Body of pancreas (tissue), 4 donors: ENCODE data around the gene PHAF1. TPM values are rescaled to one million over a fixed set of nuclear protein-coding genes. Genes with fewer than 3 reads are reported as not detected.

Experiments
- ATAC-seq: fragments of 150-250 bp; one replicate; pipeline ENCODE4 v1.9.1; 2016
- DNase-seq, 4 donors: peaks; one replicate each; pipeline ENCODE4 v3.0.0-alpha.2; 2019
- H3K27ac ChIP-seq, 4 donors: fragments of 200-600 bp; sonication (generic); 1 replicate in 3 of 4; 2 replicates in 1 of 4; pipeline versions ENCODE4 v1.5.1 to v1.6.1; 2016 to 2019; ENCODE audit warnings: mild to moderate bottlenecking in 1 of 4, mixed read lengths in 1 of 4, moderate library complexity in 1 of 4
- H3K27me3 ChIP-seq, 2 donors: fragments of 200-600 bp; sonication (generic); one replicate each; pipeline ENCODE4 v1.6.0; 2016; ENCODE audit warnings: mild to moderate bottlenecking in 1 of 2
- H3K36me3 ChIP-seq, 2 donors: fragments of 200-600 bp; sonication (generic); replicated peaks in 1 of 2; 2 replicates each; pipeline ENCODE4 v1.5.1; 2016; ENCODE audit warnings: low read depth in 2 of 2; ENCODE audit not compliant: insufficient read depth in 1 of 2
- H3K4me1 ChIP-seq: fragments of 200-600 bp; sonication (generic); one replicate; pipeline ENCODE4 v1.6.0; 2016
- H3K4me3 ChIP-seq, 2 donors: fragments of 200-600 bp; sonication (generic); 1 replicate in 1 of 2; 2 replicates in 1 of 2; pipeline ENCODE4 v1.5.1; 2016 to 2019
- H3K9me3 ChIP-seq, 3 donors: fragments of 200-600 bp; sonication (generic); 1 replicate in 2 of 3; 2 replicates in 1 of 3; pipeline ENCODE4 v1.5.1; 2016
- POLR2A ChIP-seq, 3 donors: fragments of 450-650 bp; IDR thresholded peaks; one replicate each; pipeline ENCODE4 v1.6.1; 2016; ENCODE audit warnings: antibody characterized with exemption in 3 of 3, mild to moderate bottlenecking in 2 of 3
- WGBS, 2 donors: methylation state at CpG; one replicate each; pipeline ENCODE4 v1.1.5; 2017; 5-methylcytosine and 5-hydroxymethylcytosine counted together
- intact Hi-C: fragments of 100-400 bp; cut with DNase I; formaldehyde crosslinking; loops from one replicate; pipeline ENCODE4 v1.15.1; 2023
- total RNA-seq, 2 donors: library from RNA; depleted of rRNA; stranded (reverse); fragments of >200 nt; gene quantifications; one replicate each; pipeline ENCODE4 v1.1.0, GENCODE V29; 2016
- TF ChIP-seq, protein P1 (sequence below), 7 experiments: fragments of 450-650 bp in 4 of 7; fragments of 200-600 bp in 3 of 7; sonication (generic) in 3 of 7; IDR thresholded peaks; one replicate each; pipeline ENCODE4 v1.5.1; 2016 to 2019; ENCODE audit warnings: antibody characterized with exemption in 7 of 7

PHAF1 gene
- total RNA-seq, 2 donors from 2014 or later: 7.8 to 18.5 TPM

DNA sequence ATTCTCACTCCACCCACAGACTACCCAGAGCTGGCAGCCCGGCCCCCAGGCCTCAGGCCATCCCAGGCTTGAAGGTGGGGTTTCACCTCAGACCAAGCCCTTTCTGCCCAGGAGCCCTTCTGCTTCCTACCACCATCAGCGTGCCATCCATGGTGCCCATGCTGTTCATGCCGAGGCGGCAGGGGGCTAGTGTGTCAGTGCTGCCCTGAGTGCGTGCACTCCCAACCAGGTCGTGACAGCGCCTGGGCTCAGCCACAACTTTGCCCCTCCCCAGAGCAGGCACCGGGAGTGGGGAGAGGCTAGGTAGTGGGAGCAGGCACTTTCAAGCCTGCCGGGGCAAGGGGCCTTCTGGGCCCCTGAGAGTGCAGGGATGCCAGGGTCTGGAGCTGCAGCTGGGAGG lies 32.6 kb downstream of the PHAF1 start:
- Histone ChIP-seq H3K27ac (no peak overlapping the region), H3K4me1 (no peaks in the 10 kb centered on the region), H3K4me3 (no peak overlapping the region), H3K27me3 (no peaks in the 10 kb centered on the region), H3K36me3 (peaks cover 6 to 40% of the 10 kb centered on the region in 2 donors), H3K9me3 (no peaks in the 10 kb centered on the region)
- TF ChIP-seq, protein P1, sequence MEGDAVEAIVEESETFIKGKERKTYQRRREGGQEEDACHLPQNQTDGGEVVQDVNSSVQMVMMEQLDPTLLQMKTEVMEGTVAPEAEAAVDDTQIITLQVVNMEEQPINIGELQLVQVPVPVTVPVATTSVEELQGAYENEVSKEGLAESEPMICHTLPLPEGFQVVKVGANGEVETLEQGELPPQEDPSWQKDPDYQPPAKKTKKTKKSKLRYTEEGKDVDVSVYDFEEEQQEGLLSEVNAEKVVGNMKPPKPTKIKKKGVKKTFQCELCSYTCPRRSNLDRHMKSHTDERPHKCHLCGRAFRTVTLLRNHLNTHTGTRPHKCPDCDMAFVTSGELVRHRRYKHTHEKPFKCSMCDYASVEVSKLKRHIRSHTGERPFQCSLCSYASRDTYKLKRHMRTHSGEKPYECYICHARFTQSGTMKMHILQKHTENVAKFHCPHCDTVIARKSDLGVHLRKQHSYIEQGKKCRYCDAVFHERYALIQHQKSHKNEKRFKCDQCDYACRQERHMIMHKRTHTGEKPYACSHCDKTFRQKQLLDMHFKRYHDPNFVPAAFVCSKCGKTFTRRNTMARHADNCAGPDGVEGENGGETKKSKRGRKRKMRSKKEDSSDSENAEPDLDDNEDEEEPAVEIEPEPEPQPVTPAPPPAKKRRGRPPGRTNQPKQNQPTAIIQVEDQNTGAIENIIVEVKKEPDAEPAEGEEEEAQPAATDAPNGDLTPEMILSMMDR (IDR thresholded peaks at IDR 0.05): no peak
- TF ChIP-seq POLR2A (IDR thresholded peaks at IDR 0.05): no peak
- 93% methylated on average over 8 of the region's 9 CpGs; no CpG with 5 or more reads in 1 of the 2 donors for WGBS, 2 donors
- DNase-seq (no peak), ATAC-seq (no peak)
- intact Hi-C loops: no loop called here

DNA sequence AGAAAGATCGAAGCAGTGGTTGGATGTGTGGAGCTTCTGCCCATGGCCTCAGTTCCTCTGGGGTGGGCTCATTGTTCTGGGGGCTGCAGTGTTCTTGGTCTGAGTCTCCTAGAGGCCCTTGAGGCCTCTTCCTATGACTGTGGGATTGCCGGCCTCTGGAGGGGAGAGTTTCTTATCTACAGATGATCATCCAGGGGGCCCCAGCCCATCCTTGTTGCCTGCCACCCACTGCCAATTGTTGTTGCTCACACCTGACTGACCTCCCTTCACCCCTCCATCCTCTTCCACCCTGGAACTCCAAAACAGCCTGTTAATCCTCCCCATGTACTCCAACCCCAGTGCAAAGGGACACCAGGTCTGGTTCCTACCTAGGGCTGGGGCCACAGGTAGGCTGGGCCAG lies 35.2 kb downstream of the PHAF1 start:
- ATAC-seq (no peak), DNase-seq (no peak)
- TF ChIP-seq, protein P1 (IDR thresholded peaks at IDR 0.05): no peak
- no peak for TF ChIP-seq POLR2A (IDR thresholded peaks at IDR 0.05)
- Histone ChIP-seq H3K27me3 (no peaks in the 10 kb centered on the region), H3K36me3 (peaks cover 6 to 44% of the 10 kb centered on the region in 2 donors), H3K4me3 (no peak overlapping the region), H3K9me3 (no peaks in the 10 kb centered on the region), H3K27ac (no peak overlapping the region), H3K4me1 (peaks cover 3% of the 10 kb centered on the region)
- intact Hi-C loops: no loop called here
- WGBS, 2 donors: 84 to 92% methylated on average over 2 of the region's 2 CpGs

DNA sequence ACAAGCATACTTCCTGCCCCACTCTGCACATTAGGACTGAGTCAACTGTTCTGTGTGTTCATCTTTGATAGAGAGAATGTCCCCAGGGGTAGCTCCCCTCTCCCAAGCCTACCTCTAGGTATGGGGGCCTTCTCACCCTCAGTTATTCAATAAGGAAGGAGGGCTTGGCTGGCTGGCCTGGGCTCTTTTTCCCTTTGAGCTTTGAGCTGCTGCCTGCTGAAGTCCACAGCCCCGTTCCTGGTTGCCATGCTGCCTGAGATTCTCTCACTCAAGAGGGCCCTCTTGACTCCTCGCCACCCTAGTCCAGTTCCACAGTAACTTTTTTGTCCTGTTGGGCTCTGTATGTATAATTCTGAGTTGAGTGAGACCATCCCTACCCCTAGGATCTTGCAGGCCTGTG lies 36.0 kb downstream of the PHAF1 start:
- Histone ChIP-seq H3K36me3 (peaks cover 6 to 38% of the 10 kb centered on the region in 2 donors), H3K27me3 (no peaks in the 10 kb centered on the region), H3K9me3 (no peaks in the 10 kb centered on the region), H3K27ac (no peak overlapping the region), H3K4me3 (no peak overlapping the region), H3K4me1 (peaks cover 11% of the 10 kb centered on the region)
- TF ChIP-seq, protein P1 (IDR thresholded peaks at IDR 0.05): no peak
- TF ChIP-seq POLR2A (IDR thresholded peaks at IDR 0.05): no peak
- WGBS, 2 donors: 89 to 100% methylated on average over 2 of the region's 2 CpGs
- DNase-seq (no peak), ATAC-seq (no peak)
- intact Hi-C loops: no loop called here

DNA sequence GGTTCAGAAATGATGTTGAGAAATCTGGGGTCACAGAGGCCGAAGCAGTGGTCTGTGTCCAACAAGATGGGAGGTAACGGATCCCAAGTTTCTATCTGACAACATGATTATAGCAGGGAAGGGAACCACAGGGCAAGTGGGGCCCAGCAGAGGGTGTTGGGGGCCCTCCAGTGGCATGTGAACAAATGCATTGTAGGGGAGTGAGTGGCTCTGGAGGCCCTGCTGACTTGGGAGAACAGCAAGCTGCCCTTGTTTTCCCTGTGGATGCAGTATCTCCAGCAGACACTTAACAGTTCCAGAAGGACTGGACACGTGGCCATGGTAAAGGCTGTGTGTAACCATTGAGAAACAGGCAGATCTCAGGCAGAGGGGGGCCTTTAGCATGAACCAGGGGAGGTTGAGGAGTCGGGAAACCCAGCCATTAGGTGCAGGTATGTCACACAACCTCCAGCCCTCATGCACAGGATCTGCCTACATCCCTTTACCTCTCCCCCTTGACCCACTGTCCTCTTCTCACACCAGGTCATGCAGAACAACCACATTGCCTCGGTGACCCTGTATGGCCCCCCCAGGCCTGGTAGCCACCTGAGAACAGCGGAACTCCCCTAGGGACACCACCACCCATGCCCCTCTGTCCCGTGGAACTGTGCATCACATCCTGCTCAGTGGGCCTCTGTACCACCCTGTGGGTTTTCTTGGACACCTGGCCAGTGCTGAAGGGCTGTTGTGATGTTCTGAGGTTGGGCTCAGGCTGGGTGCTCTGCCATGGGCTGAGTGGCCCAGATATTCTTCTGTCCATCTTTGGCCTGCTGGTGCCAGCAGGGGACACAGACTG lies 37.0 kb downstream of the PHAF1 start:
- no peak for DNase-seq
- H3K27ac ChIP-seq: no peak overlapping the region
- peaks cover 6 to 28% of the 10 kb centered on the region in 2 donors for H3K36me3 ChIP-seq
- no peaks in the 10 kb centered on the region for H3K9me3 ChIP-seq
- intact Hi-C loops: no loop called here
- peaks cover 18% of the 10 kb centered on the region for H3K4me1 ChIP-seq
- no peaks in the 10 kb centered on the region for H3K27me3 ChIP-seq
- no peak for ATAC-seq
- WGBS, 2 donors: 83 to 85% methylated on average over 6 to 7 of the region's 7 CpGs
- H3K4me3 ChIP-seq: no peak overlapping the region
- TF ChIP-seq, protein P1 (IDR thresholded peaks at IDR 0.05): no peak
- no peak for TF ChIP-seq POLR2A (IDR thresholded peaks at IDR 0.05)
